ENCODE results near the gene UVRAG.

GRCh38 chr11:75996523-75997442, 181.8 kb downstream of the UVRAG start:
- TF ChIP-seq, protein P1, sequence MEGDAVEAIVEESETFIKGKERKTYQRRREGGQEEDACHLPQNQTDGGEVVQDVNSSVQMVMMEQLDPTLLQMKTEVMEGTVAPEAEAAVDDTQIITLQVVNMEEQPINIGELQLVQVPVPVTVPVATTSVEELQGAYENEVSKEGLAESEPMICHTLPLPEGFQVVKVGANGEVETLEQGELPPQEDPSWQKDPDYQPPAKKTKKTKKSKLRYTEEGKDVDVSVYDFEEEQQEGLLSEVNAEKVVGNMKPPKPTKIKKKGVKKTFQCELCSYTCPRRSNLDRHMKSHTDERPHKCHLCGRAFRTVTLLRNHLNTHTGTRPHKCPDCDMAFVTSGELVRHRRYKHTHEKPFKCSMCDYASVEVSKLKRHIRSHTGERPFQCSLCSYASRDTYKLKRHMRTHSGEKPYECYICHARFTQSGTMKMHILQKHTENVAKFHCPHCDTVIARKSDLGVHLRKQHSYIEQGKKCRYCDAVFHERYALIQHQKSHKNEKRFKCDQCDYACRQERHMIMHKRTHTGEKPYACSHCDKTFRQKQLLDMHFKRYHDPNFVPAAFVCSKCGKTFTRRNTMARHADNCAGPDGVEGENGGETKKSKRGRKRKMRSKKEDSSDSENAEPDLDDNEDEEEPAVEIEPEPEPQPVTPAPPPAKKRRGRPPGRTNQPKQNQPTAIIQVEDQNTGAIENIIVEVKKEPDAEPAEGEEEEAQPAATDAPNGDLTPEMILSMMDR (IDR thresholded peaks at IDR 0.05; ENCODE audit: insufficient read depth, low read length) = no peak
- no peak for TF ChIP-seq POLR2AphosphoS5 (IDR thresholded peaks at IDR 0.05; ENCODE audit: low read depth)

Measured in HL-60 (cell line).